GM18511 (cell line): ENCODE measurements around the gene SYCP2.
"Not testable (repeated sequence)": the region's sequence is repeated elsewhere in the genome, so short reads cannot be mapped to it uniquely, and the experiment has no call there.

Source experiments
- ATAC-seq: cut with Tn5 transposase; IDR thresholded peaks from one replicate; pipeline ENCODE4 v1.9.1; 2021; ENCODE audit warnings: mild to moderate bottlenecking, moderate library complexity; ENCODE audit not compliant: unreplicated experiment

Gene SYCP2

GRCh38 chr20:59933296-59933848, at the start of gene SYCP2:
SYCP2 (minus strand) TSS chr20:59933637; CDS start chr20:59922413, 11,224 bp downstream.
- no peak for ATAC-seq

DNA sequence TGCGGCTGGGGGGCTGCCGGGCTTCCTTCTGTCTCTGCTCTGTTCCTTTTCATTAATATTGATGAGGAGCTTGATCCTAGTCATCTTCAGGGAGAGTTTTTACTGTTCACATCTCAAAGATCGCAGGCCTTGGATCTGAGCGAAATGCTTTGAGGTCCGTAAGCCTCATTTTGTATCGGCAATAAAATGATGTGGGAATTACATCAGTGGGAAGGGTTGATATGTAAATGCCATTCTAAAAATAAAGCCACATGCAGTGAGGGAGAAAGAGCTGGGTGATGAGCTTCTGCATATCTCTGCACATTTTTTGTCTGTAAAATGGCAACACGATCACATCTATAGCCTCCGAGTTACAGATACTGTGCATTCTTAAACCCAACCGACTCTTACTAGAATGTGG, 49.6 kb upstream of the SYCP2 start:
- no peak for ATAC-seq

- no peak for ATAC-seq
Measured at GRCh38 chr20:59977086-59977485, 43.6 kb upstream of the SYCP2 start.

GRCh38 chr20:59976156-59976782, 42.8 kb upstream of the SYCP2 start:
- ATAC-seq: no peak

GRCh38 chr20:59972037-59972801, 38.8 kb upstream of the SYCP2 start:
- ATAC-seq: no peak

GRCh38 chr20:59971428-59971827, 38.0 kb upstream of the SYCP2 start:
- ATAC-seq: no peak

- no peak for ATAC-seq
Measured at GRCh38 chr20:59966428-59966827, 33.0 kb upstream of the SYCP2 start.

DNA sequence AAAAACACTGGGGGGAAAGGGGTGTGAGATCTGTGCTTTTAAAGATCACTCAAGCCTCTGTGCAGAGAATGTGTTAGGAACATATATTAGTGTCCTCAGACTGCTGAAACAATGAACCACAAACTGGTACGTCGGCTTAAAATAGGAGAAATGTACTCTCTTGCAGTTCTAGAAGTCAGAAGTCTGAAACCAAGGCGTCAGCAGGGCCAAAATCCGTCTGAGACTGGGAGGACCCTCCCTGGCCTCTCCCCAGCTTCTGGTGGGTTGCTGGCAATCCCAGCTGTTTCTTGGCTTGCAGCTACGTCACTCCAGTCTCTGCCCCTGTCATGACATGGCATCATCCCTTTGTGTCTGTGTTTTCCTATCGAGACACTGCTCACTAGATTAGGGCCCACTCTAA, 28.7 kb upstream of the SYCP2 start:
- no peak for ATAC-seq

- ATAC-seq: no peak
Measured at GRCh38 chr20:59961423-59961822, 28.0 kb upstream of the SYCP2 start.

DNA sequence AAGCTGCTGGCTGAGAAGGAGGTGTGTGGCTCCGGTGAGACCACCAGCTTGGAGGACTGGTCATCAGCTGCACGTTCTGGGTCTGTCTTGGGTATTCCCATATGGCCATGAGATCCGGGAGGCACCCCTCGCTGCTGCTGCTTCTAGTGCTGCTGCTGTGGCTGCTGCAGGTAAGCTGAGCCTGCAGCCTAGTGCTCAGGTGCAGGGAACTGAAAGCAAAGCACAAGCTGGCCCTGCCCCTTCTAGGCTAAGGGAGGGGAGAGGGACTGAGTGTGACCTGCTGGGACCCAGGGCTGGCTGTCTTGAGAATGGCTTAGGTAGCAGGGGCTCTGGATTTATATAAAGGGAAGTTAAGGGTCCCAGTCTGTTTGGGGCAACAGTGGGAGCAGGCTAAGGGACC, 25.2 kb upstream of the SYCP2 start:
- ATAC-seq: no peak

DNA sequence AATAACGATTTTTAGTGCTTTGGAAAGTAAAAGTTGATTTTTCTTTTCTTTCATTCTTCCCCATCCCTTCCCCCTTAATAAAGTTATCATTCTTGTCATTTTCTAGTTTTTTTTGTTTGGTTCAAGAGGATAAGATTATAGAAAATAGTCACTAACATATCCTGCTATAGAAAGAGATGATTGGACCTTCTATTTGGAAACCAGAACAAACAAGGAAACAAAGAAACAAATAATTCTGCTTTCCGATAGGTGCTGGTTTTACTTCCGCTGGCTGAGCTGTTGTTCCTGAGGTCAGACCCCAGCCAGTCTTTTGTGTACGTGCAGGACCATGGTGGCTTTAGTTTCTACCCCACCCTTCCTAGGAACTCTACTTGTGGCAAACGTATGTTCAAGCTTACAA, 24.7 kb upstream of the SYCP2 start, which contains the start of gene CDH26:
Gene CDH26, plus strand, starts transcription at position 301 of the 400 bp plus-strand sequence. CDS start 304 bp downstream, outside the sequence.
- no peak for ATAC-seq

DNA sequence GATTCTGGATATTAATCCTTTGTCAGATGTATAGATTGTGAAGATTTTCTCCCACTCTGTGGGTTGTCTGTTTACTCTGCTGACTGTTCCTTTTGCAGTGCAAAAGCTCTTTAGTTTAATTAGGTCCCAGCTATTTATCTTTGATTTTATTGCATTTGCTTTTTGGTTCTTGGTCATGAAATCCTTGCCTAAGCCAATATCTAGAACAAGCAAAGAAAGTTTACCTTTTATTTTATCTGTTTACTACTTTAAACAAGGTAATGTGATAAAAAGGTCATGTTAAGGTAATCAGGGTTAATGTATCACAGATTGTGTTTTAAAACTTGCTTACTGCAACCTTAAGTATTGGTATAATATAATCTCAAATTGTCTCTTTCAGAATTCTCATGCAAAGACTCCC, 24.1 kb upstream of the SYCP2 start:
- ATAC-seq: not testable (repeated sequence)

DNA sequence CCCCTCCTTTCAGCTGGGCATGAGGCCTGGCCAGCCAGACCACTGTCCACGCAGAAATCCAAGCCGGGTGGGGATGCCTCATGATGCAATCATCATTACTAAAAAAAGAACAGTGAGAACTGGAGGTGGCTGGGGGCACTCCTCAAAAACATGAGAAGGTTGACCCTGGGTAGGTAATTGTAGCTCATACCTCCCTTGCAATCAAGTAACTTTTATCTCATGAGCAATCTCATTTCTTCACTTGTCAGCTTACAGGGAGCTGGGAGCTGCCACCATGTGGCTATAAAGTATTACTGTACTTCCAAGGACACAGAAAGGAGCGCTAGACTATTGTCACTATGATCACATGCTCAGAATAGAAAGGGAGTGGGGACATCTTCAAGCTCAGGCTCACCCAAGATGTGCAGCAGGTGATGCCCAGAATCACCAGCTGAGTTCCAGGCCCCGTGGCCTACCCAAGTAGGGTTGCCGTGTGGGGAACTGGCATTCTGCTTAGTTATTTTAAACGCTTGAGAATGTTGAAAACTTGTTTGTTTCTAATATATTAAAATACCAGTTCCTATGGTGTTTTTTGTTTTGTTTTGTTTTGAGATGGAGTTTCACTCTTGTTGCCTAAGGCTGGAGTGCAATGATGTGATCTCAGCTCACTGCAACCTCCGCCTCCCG, 21.8 kb upstream of the SYCP2 start:
- ATAC-seq: no peak

DNA sequence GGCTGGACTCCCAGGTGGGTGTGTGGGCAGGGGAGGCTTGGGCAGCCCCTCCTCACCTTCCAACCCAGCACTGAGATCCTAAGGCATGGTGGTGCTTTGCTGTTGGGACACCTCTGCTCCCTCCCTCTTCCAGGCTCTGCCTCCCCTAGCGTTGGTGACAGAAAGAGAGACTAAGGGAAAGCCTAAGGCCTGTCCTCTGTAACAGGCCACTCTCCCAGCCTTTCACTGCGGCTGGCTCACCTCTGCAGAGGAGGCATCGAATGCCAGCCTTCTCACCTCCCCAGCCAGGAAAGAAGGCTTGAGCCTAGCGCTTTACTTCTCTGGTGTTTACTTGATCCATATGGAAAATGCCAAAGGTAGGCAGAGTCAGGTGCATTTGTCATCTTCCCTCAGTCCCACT, 21.3 kb upstream of the SYCP2 start:
- no peak for ATAC-seq

GRCh38 chr20:59949911-59950310, 16.5 kb upstream of the SYCP2 start:
- ATAC-seq: no peak

DNA sequence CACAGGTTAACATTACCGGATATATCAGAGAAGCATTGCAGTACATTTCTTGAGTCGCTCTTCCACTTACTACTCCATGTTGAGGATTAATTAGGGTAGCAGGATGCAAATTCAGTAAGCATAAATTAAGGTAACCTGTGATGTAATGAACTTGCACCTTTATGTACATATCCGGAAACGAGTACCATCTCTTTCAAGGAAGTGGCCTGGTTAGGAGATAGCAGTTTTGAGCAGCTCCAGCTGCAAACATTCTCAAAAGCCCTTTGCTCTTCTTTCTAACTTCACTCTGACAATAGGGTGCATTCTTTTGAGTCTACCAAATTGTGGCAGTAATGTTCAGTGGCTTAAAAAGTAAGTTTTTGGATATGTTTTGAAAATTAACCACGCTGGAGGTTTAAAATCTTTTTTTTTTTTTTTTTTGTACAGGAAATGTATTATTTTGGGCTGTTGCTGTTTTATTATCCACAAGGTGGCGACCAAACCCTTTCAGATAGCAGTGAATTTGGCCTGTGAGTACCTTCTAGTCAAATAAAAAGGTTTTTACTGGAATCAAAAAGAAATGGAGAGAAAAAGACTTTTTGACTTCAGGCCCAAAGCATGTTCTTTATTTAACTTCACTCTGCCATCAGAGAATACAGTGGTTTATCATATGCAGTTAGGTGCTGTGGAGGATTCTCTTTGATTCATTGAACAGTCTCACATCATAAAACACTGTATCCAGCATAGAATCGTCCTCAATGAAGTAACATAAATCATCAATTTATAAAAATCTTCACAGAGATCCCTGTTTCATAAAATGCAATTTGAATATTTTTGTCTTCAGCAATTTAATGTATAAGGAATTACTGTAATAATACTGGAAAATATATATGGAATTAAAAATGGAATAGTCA, 15.6 kb upstream of the SYCP2 start:
- peak; percentile 79 for ATAC-seq

- ATAC-seq: no peak
Measured at GRCh38 chr20:59948212-59948611, 14.8 kb upstream of the SYCP2 start.

- no peak for ATAC-seq
Measured at GRCh38 chr20:59947376-59947775, 13.9 kb upstream of the SYCP2 start.

GRCh38 chr20:59945731-59946130, 12.3 kb upstream of the SYCP2 start:
- ATAC-seq: no peak

GRCh38 chr20:59945175-59945574, 11.7 kb upstream of the SYCP2 start:
- no peak for ATAC-seq

DNA sequence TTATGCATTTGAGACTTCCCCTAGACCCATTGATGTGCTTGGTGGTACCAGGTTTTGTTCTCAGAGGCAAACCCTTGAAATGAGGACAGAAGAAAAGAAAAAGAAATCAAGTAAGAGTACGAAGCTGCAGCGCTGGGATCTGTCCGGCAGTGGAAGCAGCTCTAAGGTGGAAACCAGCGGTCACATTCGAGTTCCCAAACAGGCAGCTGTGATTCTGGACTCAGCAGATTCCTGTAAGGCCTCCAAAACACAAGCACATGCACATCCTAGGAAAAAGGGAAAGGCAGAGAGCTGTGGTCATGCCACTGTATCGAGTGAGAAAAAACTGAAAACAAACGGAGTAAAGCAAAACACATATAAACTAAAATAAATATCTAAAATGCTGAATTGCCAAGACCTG, 11.3 kb upstream of the SYCP2 start:
- no peak for ATAC-seq
